Activated T-helper 1 cell treated with anti-CD3 and anti-CD28 coated beads, Interleukin-12 subunit alpha, Interleukin-12 subunit beta, Interleukin-2, Interleukin-4 antibody, amounts not matched to agents 30 ng/mL and 10 ng/mL and 1 ng/mL, durations not matched to agents 14 hours and 24 hours and 36 hours (primary cell): Measurements from ENCODE around the gene SLC25A41. TPM values are rescaled to one million over a fixed set of nuclear protein-coding genes. Genes with fewer than 3 reads are reported as not detected.
"Not testable (repeated sequence)": the region's sequence is repeated elsewhere in the genome, so short reads cannot be mapped to it uniquely, and the experiment has no call there.

Experiments
- DNase-seq: peaks from one replicate; pipeline ENCODE4 v3.0.0; 2021; ENCODE audit warnings: low spot score
- H3K27ac Mint-ChIP-seq: one replicate; pipeline ENCODE4 v1.8.0; 2021; ENCODE audit warnings: mild to moderate bottlenecking, mixed read lengths
- H3K27me3 Mint-ChIP-seq: one replicate; pipeline ENCODE4 v1.8.0; 2022; ENCODE audit warnings: mild to moderate bottlenecking, moderate library complexity, mixed read lengths; ENCODE audit not compliant: insufficient read depth
- H3K36me3 Mint-ChIP-seq: one replicate; pipeline ENCODE4 v1.8.0; 2021; ENCODE audit warnings: low read depth, mixed read lengths
- H3K4me1 Mint-ChIP-seq: one replicate; pipeline ENCODE4 v1.8.0; 2021; ENCODE audit warnings: low read depth, mixed read lengths
- H3K4me3 Mint-ChIP-seq: one replicate; pipeline ENCODE4 v1.8.0; 2021; ENCODE audit warnings: mild to moderate bottlenecking, moderate library complexity, mixed read lengths
- H3K9me3 Mint-ChIP-seq: one replicate; pipeline ENCODE4 v1.8.0; 2021; ENCODE audit warnings: mixed read lengths
- intact Hi-C: fragments of 100-400 bp; cut with micrococcal nuclease; formaldehyde crosslinking; loops from one replicate; pipeline ENCODE4 v1.15.1; 2024
- total RNA-seq: library from RNA; stranded (reverse); gene quantifications from 2 replicates; pipeline ENCODE4 v1.2.3, GENCODE V29; 2022

The SLC25A41 gene
- total RNA-seq, 1 donor from 2014 or later, result 0.31 TPM

DNA sequence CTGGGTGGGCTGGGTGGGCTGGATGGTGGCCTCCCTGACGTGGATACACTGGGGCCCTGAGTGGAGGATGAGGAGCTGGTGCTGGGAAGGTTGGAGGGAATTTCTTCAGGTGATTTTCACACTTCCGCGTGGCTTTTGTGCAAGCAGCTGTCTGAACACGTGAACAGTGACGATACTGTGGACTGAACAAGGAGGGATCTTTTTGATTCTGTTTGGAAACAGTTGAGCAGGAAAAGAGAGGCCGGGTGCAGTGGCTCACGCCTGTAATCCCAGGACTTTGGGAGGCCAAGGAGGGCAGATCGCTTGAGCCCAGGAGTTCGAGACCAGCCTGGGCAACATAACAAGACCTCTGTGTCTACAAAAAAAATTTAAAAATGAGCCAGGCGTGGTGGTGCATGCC lies 31.5 kb downstream of the SLC25A41 start:
- intact Hi-C loops, result no loop called here
- Mint-ChIP-seq H3K27me3 (peaks cover 2% of the 10 kb centered on the region), H3K4me3 (no peak overlapping the region), H3K36me3 (no peaks in the 10 kb centered on the region), H3K4me1 (no peaks in the 10 kb centered on the region), H3K9me3 (no peaks in the 10 kb centered on the region), H3K27ac (no peak overlapping the region)
- DNase-seq, result no peak

GRCh38 chr19:6400062-6400944 lies 33.3 kb downstream of the SLC25A41 start:
- H3K27me3 Mint-ChIP-seq, H3K4me3 Mint-ChIP-seq, H3K9me3 Mint-ChIP-seq, H3K4me1 Mint-ChIP-seq, H3K27ac Mint-ChIP-seq, DNase-seq, intact Hi-C loops, H3K36me3 Mint-ChIP-seq: not testable (repeated sequence)

GRCh38 chr19:6396305-6396704 lies 37.3 kb downstream of the SLC25A41 start:
- no peak for DNase-seq
- Mint-ChIP-seq H3K27me3 (no peaks in the 10 kb centered on the region), H3K27ac (no peak overlapping the region), H3K4me3 (no peak overlapping the region), H3K9me3 (no peaks in the 10 kb centered on the region), H3K4me1 (peaks cover 24% of the 10 kb centered on the region), H3K36me3 (peaks cover 12% of the 10 kb centered on the region)
- intact Hi-C loops, result no loop called here

DNA sequence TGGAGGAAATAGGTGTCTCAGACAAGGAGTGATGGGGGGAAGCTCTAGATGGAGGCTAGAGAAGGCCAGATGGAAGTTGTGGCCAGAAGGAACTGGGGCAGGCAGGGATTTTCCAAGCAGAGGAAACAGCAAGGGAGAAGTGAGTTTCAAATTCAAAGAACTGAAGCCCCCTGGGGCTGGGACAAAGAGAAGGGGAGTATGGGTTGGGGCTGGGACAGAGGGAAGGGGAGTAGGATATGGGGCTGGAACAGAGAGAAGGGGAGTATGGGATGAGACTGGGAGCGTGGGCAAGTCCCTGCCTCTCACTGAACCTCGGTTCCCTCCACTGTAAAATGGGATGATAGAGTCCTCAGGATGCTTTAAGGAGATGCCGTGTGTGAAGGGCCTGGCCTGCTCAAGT lies 38.7 kb downstream of the SLC25A41 start:
- DNase-seq, result no peak
- Mint-ChIP-seq H3K27ac (no peak overlapping the region), H3K4me3 (peak overlapping the region; percentile 34), H3K4me1 (peaks cover 29% of the 10 kb centered on the region), H3K9me3 (no peaks in the 10 kb centered on the region), H3K36me3 (peaks cover 17% of the 10 kb centered on the region), H3K27me3 (no peaks in the 10 kb centered on the region)
- intact Hi-C loops, result no loop called here

DNA sequence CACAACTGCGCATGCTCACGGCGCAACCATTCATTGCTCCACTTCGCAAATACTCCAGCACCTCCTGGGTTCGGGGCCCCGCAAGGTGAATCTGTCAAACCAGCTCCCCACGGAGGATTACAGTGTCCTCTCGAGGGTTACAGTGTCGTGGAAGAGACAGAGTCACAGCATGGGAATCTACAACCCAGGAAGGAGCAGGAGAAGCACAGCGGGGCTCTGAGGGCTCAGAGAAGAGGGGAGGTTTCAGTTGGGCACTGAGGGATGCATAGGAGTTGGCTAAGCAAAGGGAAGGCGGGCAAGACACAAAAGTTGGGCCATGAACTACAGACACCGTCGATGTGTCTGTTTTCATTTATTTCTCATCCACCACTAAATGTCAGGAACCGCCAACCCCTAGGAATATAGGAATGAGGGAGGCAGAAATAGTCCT lies 39.6 kb downstream of the SLC25A41 start:
- H3K36me3 Mint-ChIP-seq, result peaks cover 20% of the 10 kb centered on the region
- H3K4me1 Mint-ChIP-seq, result peaks cover 29% of the 10 kb centered on the region
- H3K27ac Mint-ChIP-seq, result peak overlapping the region; percentile 97
- intact Hi-C loops, result loop anchor here (1.0 to 2.0 kb wide), 6 partner anchors 21 to 469 kb away; partner anchors contain the start of gene CLPP
- no peak for DNase-seq
- no peaks in the 10 kb centered on the region for H3K27me3 Mint-ChIP-seq
- H3K9me3 Mint-ChIP-seq, result no peaks in the 10 kb centered on the region
- peak overlapping the region; percentile 98 for H3K4me3 Mint-ChIP-seq

DNA sequence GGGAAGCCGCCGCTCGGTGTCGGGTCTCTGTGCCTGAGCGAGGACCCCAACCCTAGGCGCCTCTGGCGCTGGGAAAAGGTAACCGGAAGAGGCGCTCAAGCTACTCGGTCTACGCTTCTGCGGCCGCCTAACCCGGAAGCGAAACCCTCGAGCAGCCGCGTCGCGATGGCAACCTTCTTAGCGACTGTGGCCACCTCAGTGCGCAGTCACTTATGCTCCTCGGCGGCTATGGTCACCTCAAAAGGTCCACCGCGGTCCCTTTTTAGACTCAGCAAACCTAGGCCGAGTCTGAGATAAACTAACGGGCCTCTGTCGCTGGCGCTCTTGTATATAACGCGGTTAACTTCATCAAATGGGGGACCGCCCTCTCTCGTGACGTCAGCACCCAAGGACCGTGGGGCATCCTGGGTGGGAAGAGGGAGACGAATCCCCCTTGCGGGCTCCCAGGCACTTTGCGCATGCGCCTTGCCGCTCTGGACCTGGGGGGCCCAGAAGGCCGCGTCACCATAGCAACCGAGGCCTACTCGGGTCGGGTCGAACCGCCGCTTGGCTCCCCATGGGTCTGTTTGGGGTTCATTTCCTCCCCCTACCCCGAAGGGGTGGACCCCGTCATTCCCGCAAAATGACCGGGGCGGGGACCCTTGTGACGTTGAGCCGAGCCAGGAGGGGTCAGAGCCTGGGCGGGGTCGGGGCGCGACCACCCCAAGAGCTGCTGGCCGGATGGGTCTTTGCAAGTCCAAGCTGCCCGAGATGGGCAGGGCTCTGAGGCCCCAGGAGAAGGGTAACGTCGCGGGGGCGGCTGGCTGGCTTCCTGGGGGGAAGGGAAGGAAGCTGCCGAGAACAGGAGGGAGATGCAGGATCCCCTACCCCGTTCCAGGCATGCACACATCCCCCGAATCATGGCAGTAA lies 40.2 kb downstream of the SLC25A41 start, which contains the start of gene GTF2F1:
TSS of gene GTF2F1 (minus strand) at position 91 of the 909 bp plus-strand sequence. CDS start 169 bp downstream, outside the sequence.
- Mint-ChIP-seq H3K4me1 (peaks cover 29% of the 10 kb centered on the region), H3K27ac (peak within 1 kb of the TSS; percentile 97), H3K27me3 (no peaks in the 10 kb centered on the region), H3K9me3 (no peaks in the 10 kb centered on the region), H3K36me3 (peaks cover 24% of the 10 kb centered on the region), H3K4me3 (peak within 1 kb of the TSS; percentile 98)
- peak; percentile 87 for DNase-seq
- intact Hi-C loops, result loop anchor here (1.0 to 2.0 kb wide), 6 partner anchors 20 to 470 kb away; partner anchors contain the start of gene CLPP

DNA sequence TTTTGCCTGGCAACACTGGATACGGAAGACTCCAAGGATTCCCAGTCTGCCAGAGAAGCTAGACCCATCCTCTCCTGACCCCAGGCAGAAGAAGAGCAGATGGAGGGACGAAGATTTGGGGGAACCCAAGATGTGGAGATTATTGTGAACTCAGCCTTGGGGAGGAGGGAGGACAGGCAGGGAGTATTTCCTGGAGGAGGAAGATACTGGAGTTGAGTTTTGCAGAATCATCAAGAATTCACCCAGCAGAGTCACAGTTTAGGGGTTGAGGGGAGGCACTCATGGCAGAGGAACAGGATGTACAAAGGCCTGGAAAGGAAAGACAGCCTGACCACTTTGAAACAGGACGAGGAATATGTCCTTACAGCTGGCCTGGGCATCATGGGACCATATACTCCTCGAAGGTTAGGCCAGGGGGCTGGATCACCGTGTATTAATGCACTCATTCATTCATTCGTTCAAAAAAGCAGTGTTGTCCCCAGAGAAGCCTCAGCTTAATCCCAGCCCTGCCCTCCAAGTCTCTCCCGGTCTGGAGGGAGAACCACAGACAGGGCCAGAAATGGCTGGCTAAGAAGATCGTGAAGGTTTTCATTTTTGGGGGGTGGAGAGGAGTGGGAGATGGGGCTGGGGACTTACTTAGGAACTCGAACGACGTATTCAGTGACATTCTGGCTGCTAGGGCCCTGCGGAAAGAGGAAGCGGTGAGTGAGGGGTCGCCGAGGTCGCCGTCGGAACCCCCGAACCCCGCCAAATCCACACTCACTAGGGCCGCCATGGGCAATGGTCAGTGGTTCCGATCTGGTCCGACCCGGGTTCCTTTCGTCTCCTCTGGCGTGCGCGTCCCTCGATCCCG lies 41.1 kb downstream of the SLC25A41 start:
- Mint-ChIP-seq H3K9me3 (no peaks in the 10 kb centered on the region), H3K27ac (peak overlapping the region; percentile 97), H3K4me3 (peak overlapping the region; percentile 98), H3K36me3 (peaks cover 27% of the 10 kb centered on the region), H3K27me3 (no peaks in the 10 kb centered on the region), H3K4me1 (peaks cover 29% of the 10 kb centered on the region)
- intact Hi-C loops, result loop anchor here (1.0 to 2.0 kb wide), 7 partner anchors 19 to 471 kb away; partner anchors contain the start of gene CLPP
- no peak for DNase-seq

DNA sequence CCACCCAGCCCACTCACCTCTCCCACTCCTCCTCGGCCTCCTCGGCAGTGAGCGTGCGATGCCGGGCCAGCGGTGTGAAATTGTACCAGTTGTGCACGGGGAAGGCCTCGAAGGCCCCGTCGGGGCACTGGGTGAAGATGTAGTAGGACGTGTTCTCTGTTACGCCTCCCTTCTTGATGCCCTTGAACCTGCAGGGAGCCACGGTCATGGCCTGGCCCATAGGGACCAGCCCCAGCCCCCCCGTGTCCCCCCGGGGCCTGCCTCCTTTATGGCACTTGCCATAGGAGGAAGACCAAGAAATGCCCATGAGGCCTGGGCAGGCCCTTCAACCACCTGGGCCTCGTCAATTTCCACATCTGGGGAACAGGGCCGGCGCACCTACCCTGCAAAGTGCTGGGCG lies 46.2 kb downstream of the SLC25A41 start:
- DNase-seq, result no peak
- no peaks in the 10 kb centered on the region for H3K27me3 Mint-ChIP-seq
- H3K27ac Mint-ChIP-seq, result no peak overlapping the region
- H3K4me3 Mint-ChIP-seq, result no peak overlapping the region
- peaks cover 45% of the 10 kb centered on the region for H3K36me3 Mint-ChIP-seq
- intact Hi-C loops, result no loop called here
- no peaks in the 10 kb centered on the region for H3K9me3 Mint-ChIP-seq
- peaks cover 14% of the 10 kb centered on the region for H3K4me1 Mint-ChIP-seq

DNA sequence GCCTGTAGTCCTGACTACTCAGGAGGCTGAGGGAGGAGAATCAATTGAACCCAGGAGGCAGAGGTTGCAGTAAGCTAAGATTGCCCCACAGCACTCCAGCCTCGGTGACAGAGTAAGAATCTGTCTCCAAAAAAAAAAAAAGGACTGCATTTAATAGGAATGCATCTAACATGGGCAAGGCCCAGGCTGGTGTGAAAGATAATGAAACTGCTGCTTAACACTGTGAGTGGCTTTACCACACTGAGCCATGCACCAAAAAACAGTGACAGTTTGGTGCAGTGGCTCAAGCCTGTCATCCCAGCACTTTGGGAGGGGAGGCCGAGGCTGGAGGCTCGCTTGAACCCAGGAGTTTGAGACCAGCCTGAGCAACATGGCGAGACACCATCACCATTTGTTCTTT lies 49.2 kb downstream of the SLC25A41 start:
- no peaks in the 10 kb centered on the region for H3K27me3 Mint-ChIP-seq
- H3K4me1 Mint-ChIP-seq, result no peaks in the 10 kb centered on the region
- H3K9me3 Mint-ChIP-seq, result no peaks in the 10 kb centered on the region
- intact Hi-C loops, result no loop called here
- H3K4me3 Mint-ChIP-seq, result no peak overlapping the region
- H3K27ac Mint-ChIP-seq, result no peak overlapping the region
- peaks cover 51% of the 10 kb centered on the region for H3K36me3 Mint-ChIP-seq
- no peak for DNase-seq

GRCh38 chr19:6383188-6383587 lies 50.4 kb downstream of the SLC25A41 start:
- no peak overlapping the region for H3K4me3 Mint-ChIP-seq
- H3K9me3 Mint-ChIP-seq, result no peaks in the 10 kb centered on the region
- no peak for DNase-seq
- H3K27ac Mint-ChIP-seq, result no peak overlapping the region
- intact Hi-C loops, result no loop called here
- H3K36me3 Mint-ChIP-seq, result peaks cover 51% of the 10 kb centered on the region
- no peaks in the 10 kb centered on the region for H3K27me3 Mint-ChIP-seq
- no peaks in the 10 kb centered on the region for H3K4me1 Mint-ChIP-seq

- intact Hi-C loops, result no loop called here
- Mint-ChIP-seq H3K27me3 (no peaks in the 10 kb centered on the region), H3K36me3 (peaks cover 42% of the 10 kb centered on the region), H3K27ac (no peak overlapping the region), H3K4me3 (no peak overlapping the region), H3K4me1 (no peaks in the 10 kb centered on the region), H3K9me3 (no peaks in the 10 kb centered on the region)
- DNase-seq, result no peak
Observed at GRCh38 chr19:6381030-6381750, 52.4 kb downstream of the SLC25A41 start.
